HG02759 (cell line): Measurements from ENCODE around the gene UBE2V1.
"Not testable (repeated sequence)": the region's sequence is repeated elsewhere in the genome, so short reads cannot be mapped to it uniquely, and the experiment has no call there.

Experiments
- ATAC-seq: cut with Tn5 transposase; IDR thresholded peaks from one replicate; pipeline ENCODE4 v1.9.1; 2021; ENCODE audit warnings: mild to moderate bottlenecking, moderate library complexity; ENCODE audit not compliant: unreplicated experiment

Gene UBE2V1

GRCh38 chr20:50066161-50066834 is 46.7 kb downstream of the UBE2V1 start:
- no peak for ATAC-seq

- ATAC-seq: no peak
These were observed 47.7 kb downstream of the UBE2V1 start for GRCh38 chr20:50065325-50065615.

GRCh38 chr20:50063763-50064162 is 49.2 kb downstream of the UBE2V1 start:
- ATAC-seq: not testable (repeated sequence)

- ATAC-seq: no peak
These were observed 50.7 kb downstream of the UBE2V1 start for GRCh38 chr20:50062006-50062838.

GRCh38 chr20:50061151-50062005 is 51.6 kb downstream of the UBE2V1 start:
- no peak for ATAC-seq

GRCh38 chr20:50058662-50059402 is 54.1 kb downstream of the UBE2V1 start:
- no peak for ATAC-seq

GRCh38 chr20:50057714-50058053 is 55.3 kb downstream of the UBE2V1 start:
- no peak for ATAC-seq

GRCh38 chr20:50056951-50057713 is 55.8 kb downstream of the UBE2V1 start:
- no peak for ATAC-seq

GRCh38 chr20:50056408-50056926 is 56.5 kb downstream of the UBE2V1 start:
- no peak for ATAC-seq

GRCh38 chr20:50055524-50056083 is 57.3 kb downstream of the UBE2V1 start:
- no peak for ATAC-seq

GRCh38 chr20:50054626-50055511 is 58.1 kb downstream of the UBE2V1 start:
- ATAC-seq: no peak

- ATAC-seq: no peak
These were observed 58.8 kb downstream of the UBE2V1 start for GRCh38 chr20:50054231-50054547.

GRCh38 chr20:50053362-50054230 is 59.4 kb downstream of the UBE2V1 start:
- no peak for ATAC-seq

GRCh38 chr20:50052550-50053361 is 60.2 kb downstream of the UBE2V1 start:
- ATAC-seq: no peak

GRCh38 chr20:50050660-50051308 is 62.2 kb downstream of the UBE2V1 start:
- ATAC-seq: no peak

- no peak for ATAC-seq
These were observed 62.7 kb downstream of the UBE2V1 start for GRCh38 chr20:50050214-50050613.
